NCI-H146 (cell line): Measurements from ENCODE around the gene KAT2B.

ENCODE experiments used
- DNase-seq: peaks from one replicate; lab custom pipeline; 2025; lab: John Stamatoyannopoulos, UW

The KAT2B gene

GRCh38 chr3:20066850-20067617, 26.8 kb downstream of the KAT2B start:
- DNase-seq, result no peak

GRCh38 chr3:20068512-20069177, 28.4 kb downstream of the KAT2B start:
- DNase-seq, result no peak

- DNase-seq, result no peak
Observed at GRCh38 chr3:20069178-20069532, 28.9 kb downstream of the KAT2B start.

GRCh38 chr3:20071175-20071574, 30.9 kb downstream of the KAT2B start:
- no peak for DNase-seq

- no peak for DNase-seq
Observed at GRCh38 chr3:20072422-20072821, 32.2 kb downstream of the KAT2B start.

- DNase-seq, result no peak
Observed at GRCh38 chr3:20073068-20073467, 32.8 kb downstream of the KAT2B start.

GRCh38 chr3:20073683-20074082, 33.4 kb downstream of the KAT2B start:
- DNase-seq, result no peak

- no peak for DNase-seq
Observed at GRCh38 chr3:20074226-20075063, 34.2 kb downstream of the KAT2B start.

- no peak for DNase-seq
Observed at GRCh38 chr3:20075197-20075596, 35.0 kb downstream of the KAT2B start.

GRCh38 chr3:20076296-20076997, 36.2 kb downstream of the KAT2B start:
- DNase-seq, result no peak

GRCh38 chr3:20077068-20077467, 36.8 kb downstream of the KAT2B start:
- no peak for DNase-seq

- no peak for DNase-seq
Observed at GRCh38 chr3:20078194-20078714, 38.0 kb downstream of the KAT2B start.

- DNase-seq, result no peak
Observed at GRCh38 chr3:20079621-20080020, 39.4 kb downstream of the KAT2B start.

- peak; percentile 81 for DNase-seq
Observed at GRCh38 chr3:20080956-20081554, 40.8 kb downstream of the KAT2B start.

GRCh38 chr3:20083253-20083652, 43.0 kb downstream of the KAT2B start:
- no peak for DNase-seq

- DNase-seq, result no peak
Observed at GRCh38 chr3:20083953-20084352, 43.7 kb downstream of the KAT2B start.

GRCh38 chr3:20091331-20092047, 51.2 kb downstream of the KAT2B start:
- no peak for DNase-seq

GRCh38 chr3:20095470-20095869, 55.2 kb downstream of the KAT2B start:
- no peak for DNase-seq

- DNase-seq, result no peak
Observed at GRCh38 chr3:20096135-20096685, 56.0 kb downstream of the KAT2B start.

GRCh38 chr3:20097015-20097414, 56.8 kb downstream of the KAT2B start:
- DNase-seq, result no peak

GRCh38 chr3:20099060-20099459, 58.8 kb downstream of the KAT2B start:
- no peak for DNase-seq
